Muscle layer of colon (tissue), 2 donors: ENCODE results near the gene IRF8.
"Not testable (repeated sequence)": the region's sequence is repeated elsewhere in the genome, so short reads cannot be mapped to it uniquely, and the experiment has no call there.

Experiments used
- H3K27ac ChIP-seq: one replicate; pipeline ENCODE4 v1.7.0; 2013; ENCODE audit warnings: low read depth, mild to moderate bottlenecking, low read length, moderate library complexity
- H3K27me3 ChIP-seq, 2 donors: one replicate each; pipeline ENCODE4 v1.7.0; 2013; ENCODE audit warnings: low read length in 2 of 2, mild to moderate bottlenecking in 2 of 2; ENCODE audit not compliant: insufficient read depth in 2 of 2, control insufficient read depth in 1 of 2
- H3K36me3 ChIP-seq: one replicate; pipeline ENCODE4 v1.7.0; 2013; ENCODE audit warnings: mild to moderate bottlenecking, low read length; ENCODE audit not compliant: insufficient read depth
- H3K4me1 ChIP-seq: one replicate; pipeline ENCODE4 v1.7.0; 2013; ENCODE audit warnings: mild to moderate bottlenecking, low read length; ENCODE audit not compliant: insufficient read depth
- H3K4me3 ChIP-seq, 2 donors: one replicate each; pipeline ENCODE4 v1.7.0; 2013; ENCODE audit warnings: low read length in 2 of 2, low read depth in 1 of 2, mild to moderate bottlenecking in 1 of 2, moderate library complexity in 1 of 2
- H3K9ac ChIP-seq: one replicate; pipeline ENCODE4 v1.7.0; 2013; ENCODE audit warnings: low read length
- H3K9me3 ChIP-seq: one replicate; pipeline ENCODE4 v1.7.0; 2013; ENCODE audit warnings: mild to moderate bottlenecking, low read length
- donor health status: abdominal sarcoma.
- donor health status: Adenocarcinoma of cecum.

Gene IRF8

GRCh38 chr16:85900027-85900792 lies 1.2 kb downstream of the IRF8 start:
- no peak overlapping the region for H3K9ac ChIP-seq
- no peak overlapping the region for H3K4me3 ChIP-seq
- H3K36me3 ChIP-seq: no peaks in the 10 kb centered on the region

GRCh38 chr16:85901110-85901509 lies 2.1 kb downstream of the IRF8 start:
- H3K36me3 ChIP-seq: no peaks in the 10 kb centered on the region
- H3K9ac ChIP-seq: no peak overlapping the region
- no peak overlapping the region for H3K4me3 ChIP-seq
- no peaks in the 10 kb centered on the region for H3K9me3 ChIP-seq
- H3K27me3 ChIP-seq: peaks cover 0 to 34% of the 10 kb centered on the region in 2 donors
- no peak overlapping the region for H3K27ac ChIP-seq
- H3K4me1 ChIP-seq: peaks cover 3% of the 10 kb centered on the region

More at GRCh38 chr16:85900027-85900792, 1.2 kb downstream of the IRF8 start:
- H3K4me1 ChIP-seq: peaks cover 3% of the 10 kb centered on the region
- no peak overlapping the region for H3K27ac ChIP-seq
- H3K9me3 ChIP-seq: no peaks in the 10 kb centered on the region
- H3K27me3 ChIP-seq: peaks cover 0 to 34% of the 10 kb centered on the region in 2 donors

- Histone ChIP-seq H3K4me1 (peaks cover 3% of the 10 kb centered on the region), H3K9me3 (no peaks in the 10 kb centered on the region), H3K36me3 (no peaks in the 10 kb centered on the region), H3K4me3 (no peak overlapping the region), H3K27ac (no peak overlapping the region), H3K9ac (no peak overlapping the region), H3K27me3 (peaks cover 0 to 34% of the 10 kb centered on the region in 2 donors)
Measured at GRCh38 chr16:85901773-85902365, 2.9 kb downstream of the IRF8 start.

- Histone ChIP-seq H3K9ac (no peak overlapping the region), H3K4me3 (no peak overlapping the region), H3K27me3 (peaks cover 0 to 34% of the 10 kb centered on the region in 2 donors), H3K4me1 (peaks cover 3% of the 10 kb centered on the region), H3K36me3 (no peaks in the 10 kb centered on the region), H3K9me3 (no peaks in the 10 kb centered on the region), H3K27ac (no peak overlapping the region)
Measured at GRCh38 chr16:85902366-85903155, 3.6 kb downstream of the IRF8 start.

GRCh38 chr16:85903559-85903958 lies 4.6 kb downstream of the IRF8 start:
- Histone ChIP-seq H3K27me3 (peaks cover 0 to 27% of the 10 kb centered on the region in 2 donors), H3K4me1 (no peaks in the 10 kb centered on the region)

GRCh38 chr16:85905110-85906095 lies 6.4 kb downstream of the IRF8 start:
- no peak overlapping the region for H3K9ac ChIP-seq
- no peak overlapping the region for H3K27ac ChIP-seq
- no peaks in the 10 kb centered on the region for H3K36me3 ChIP-seq
- H3K4me3 ChIP-seq: no peak overlapping the region
- no peaks in the 10 kb centered on the region for H3K9me3 ChIP-seq
- H3K4me1 ChIP-seq: no peaks in the 10 kb centered on the region
- H3K27me3 ChIP-seq: peaks cover 0 to 9% of the 10 kb centered on the region in 2 donors

More at GRCh38 chr16:85903559-85903958, 4.6 kb downstream of the IRF8 start:
- Histone ChIP-seq H3K27ac (no peak overlapping the region), H3K4me3 (no peak overlapping the region), H3K9ac (no peak overlapping the region), H3K36me3 (no peaks in the 10 kb centered on the region), H3K9me3 (no peaks in the 10 kb centered on the region)

- Histone ChIP-seq H3K9ac (no peak overlapping the region), H3K9me3 (no peaks in the 10 kb centered on the region), H3K4me3 (no peak overlapping the region), H3K27ac (no peak overlapping the region), H3K27me3 (peaks cover 0 to 9% of the 10 kb centered on the region in 2 donors), H3K36me3 (no peaks in the 10 kb centered on the region), H3K4me1 (peaks cover under 1% of the 10 kb centered on the region)
Measured at GRCh38 chr16:85906349-85906748, 7.4 kb downstream of the IRF8 start.

- not testable (repeated sequence) for H3K9me3 ChIP-seq, H3K36me3 ChIP-seq, H3K4me1 ChIP-seq, H3K4me3 ChIP-seq, H3K9ac ChIP-seq, H3K27ac ChIP-seq, H3K27me3 ChIP-seq
Measured at GRCh38 chr16:85907231-85907630, 8.3 kb downstream of the IRF8 start.

GRCh38 chr16:85908444-85908843 lies 9.5 kb downstream of the IRF8 start:
- peaks cover 0 to 4% of the 10 kb centered on the region in 2 donors for H3K27me3 ChIP-seq
- no peak overlapping the region for H3K4me3 ChIP-seq
- H3K9me3 ChIP-seq: no peaks in the 10 kb centered on the region
- no peaks in the 10 kb centered on the region for H3K36me3 ChIP-seq
- peaks cover 15% of the 10 kb centered on the region for H3K4me1 ChIP-seq
- H3K9ac ChIP-seq: no peak overlapping the region
- no peak overlapping the region for H3K27ac ChIP-seq

- peaks cover 15% of the 10 kb centered on the region for H3K4me1 ChIP-seq
- H3K36me3 ChIP-seq: no peaks in the 10 kb centered on the region
- H3K9me3 ChIP-seq: no peaks in the 10 kb centered on the region
- H3K4me3 ChIP-seq: no peak overlapping the region
- peaks cover 0 to 4% of the 10 kb centered on the region in 2 donors for H3K27me3 ChIP-seq
- no peak overlapping the region for H3K27ac ChIP-seq
- no peak overlapping the region for H3K9ac ChIP-seq
Measured at GRCh38 chr16:85908889-85909589, 10.1 kb downstream of the IRF8 start.
